Large intestine (tissue), 3 donors: ENCODE measurements around the gene BDKRB1. TPM values are rescaled to one million over a fixed set of nuclear protein-coding genes. Genes with fewer than 3 reads are reported as not detected.
A peak's percentile ranks its signal among the peaks of the same experiment; 100 is the strongest.

Source experiments
- DNase-seq, 2 donors: peaks; one replicate each; pipeline versions ENCODE4 v3.0.0 to v3.0.0-alpha.2; 2013
- H3K27ac ChIP-seq: one replicate; pipeline ENCODE4 v1.5.1; 2013; ENCODE audit warnings: low read length
- H3K27me3 ChIP-seq: 2 replicates; pipeline ENCODE4 v1.6.1; 2013; ENCODE audit warnings: low read length; ENCODE audit not compliant: control insufficient read depth, insufficient read depth
- H3K36me3 ChIP-seq: 2 replicates; pipeline ENCODE4 v1.6.1; 2013; ENCODE audit warnings: low read length; ENCODE audit not compliant: control insufficient read depth, insufficient read depth
- H3K4me1 ChIP-seq: one replicate; pipeline ENCODE4 v1.6.1; 2013; ENCODE audit warnings: low read length; ENCODE audit not compliant: control insufficient read depth, insufficient read depth
- H3K4me3 ChIP-seq: one replicate; pipeline ENCODE4 v1.5.1; 2013; ENCODE audit warnings: low read length
- H3K9me3 ChIP-seq: one replicate; pipeline ENCODE4 v1.6.1; 2013; ENCODE audit warnings: mild to moderate bottlenecking, low read depth, low read length, moderate library complexity; ENCODE audit not compliant: control insufficient read depth
- WGBS: methylation state at CpG from one replicate; pipeline ENCODE4 v1.1.5; 2013; ENCODE audit warnings: low lambda C conversion rate; ENCODE audit not compliant: insufficient coverage; 5-methylcytosine and 5-hydroxymethylcytosine counted together
- polyA plus RNA-seq: library from polyadenylated mRNA; unstranded; fragments of 120-200 nt; gene quantifications from one replicate; pipeline ENCODE4 v1.2.1, GENCODE V29; 2013

The BDKRB1 gene
- polyA plus RNA-seq, 1 donor = 5.4 TPM

DNA sequence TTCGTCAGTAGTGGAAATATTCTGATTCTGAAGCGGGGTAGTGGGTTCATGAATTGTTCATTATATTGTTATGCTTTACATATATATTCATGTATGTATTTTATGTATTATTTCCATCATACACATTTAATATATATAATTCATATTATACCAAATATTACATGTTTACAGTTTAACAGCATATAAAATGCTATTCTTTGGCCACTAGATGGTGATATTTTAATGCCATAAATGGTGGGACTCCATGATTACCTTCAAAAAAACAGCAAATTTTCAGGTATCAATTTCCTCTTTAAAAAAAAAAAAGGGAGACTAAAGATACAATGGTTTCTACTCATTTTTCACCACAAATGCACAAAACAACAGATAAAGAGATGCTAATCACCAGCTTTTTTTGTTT, 41.0 kb downstream of the BDKRB1 start:
- WGBS = no CpG with 5 or more reads among the region's 2 CpGs
- H3K36me3 ChIP-seq = peaks cover 42% of the 10 kb centered on the region

GRCh38 chr14:96297997-96298515, 42.0 kb downstream of the BDKRB1 start:
- Histone ChIP-seq H3K9me3 (no peaks in the 10 kb centered on the region), H3K27ac (no peak overlapping the region), H3K36me3 (peaks cover 44% of the 10 kb centered on the region), H3K4me3 (no peak overlapping the region), H3K27me3 (no peaks in the 10 kb centered on the region), H3K4me1 (peaks cover 4% of the 10 kb centered on the region)
- DNase-seq = no peak
- WGBS = no CpG with 5 or more reads among the region's 4 CpGs

More for the DNA sequence above, 41.0 kb downstream of the BDKRB1 start:
- Histone ChIP-seq H3K4me3 (no peak overlapping the region), H3K27me3 (no peaks in the 10 kb centered on the region), H3K9me3 (no peaks in the 10 kb centered on the region), H3K4me1 (peaks cover 4% of the 10 kb centered on the region), H3K27ac (no peak overlapping the region)
- DNase-seq = no peak

DNA sequence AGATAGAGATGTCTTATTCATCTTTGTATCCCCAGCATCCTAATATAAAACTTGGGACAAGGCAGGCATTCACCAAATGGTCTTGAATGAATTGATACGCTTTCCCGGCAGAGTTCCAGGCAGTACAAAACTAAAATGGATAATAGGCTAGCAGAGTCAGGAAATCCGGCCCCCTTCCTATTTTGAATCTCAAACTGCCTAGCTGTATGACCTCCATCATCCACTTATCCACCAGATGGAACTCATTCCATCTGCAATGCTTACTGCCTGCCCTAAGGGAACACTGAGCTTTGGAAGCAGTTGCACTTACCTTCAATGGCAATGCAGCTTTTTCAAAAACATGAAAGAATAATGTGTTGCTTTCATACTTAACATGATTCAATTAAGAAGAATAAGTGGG, 43.4 kb downstream of the BDKRB1 start:
- Histone ChIP-seq H3K9me3 (no peaks in the 10 kb centered on the region), H3K4me1 (peaks cover 4% of the 10 kb centered on the region), H3K36me3 (peaks cover 47% of the 10 kb centered on the region), H3K4me3 (no peak overlapping the region), H3K27me3 (no peaks in the 10 kb centered on the region), H3K27ac (no peak overlapping the region)
- no peak for DNase-seq
- WGBS = no CpG with 5 or more reads among the region's 3 CpGs

- Histone ChIP-seq H3K27ac (no peak overlapping the region), H3K27me3 (no peaks in the 10 kb centered on the region), H3K36me3 (peaks cover 57% of the 10 kb centered on the region), H3K4me1 (peaks cover 18% of the 10 kb centered on the region), H3K9me3 (no peaks in the 10 kb centered on the region), H3K4me3 (no peak overlapping the region)
- no peak for DNase-seq
- 93% methylated on average over 2 of the region's 3 CpGs for WGBS
These were observed 48.0 kb downstream of the BDKRB1 start for GRCh38 chr14:96303981-96304380.

- Histone ChIP-seq H3K27ac (no peak overlapping the region), H3K4me1 (peaks cover 23% of the 10 kb centered on the region), H3K36me3 (peaks cover 51% of the 10 kb centered on the region), H3K9me3 (no peaks in the 10 kb centered on the region), H3K27me3 (no peaks in the 10 kb centered on the region), H3K4me3 (no peak overlapping the region)
- no CpG with 5 or more reads among the region's 9 CpGs for WGBS
- DNase-seq = no peak
These were observed 48.9 kb downstream of the BDKRB1 start for GRCh38 chr14:96304956-96305355.

- 92% methylated on average over 2 of the region's 4 CpGs for WGBS
- Histone ChIP-seq H3K27me3 (no peaks in the 10 kb centered on the region), H3K36me3 (peaks cover 37% of the 10 kb centered on the region), H3K4me1 (peaks cover 28% of the 10 kb centered on the region), H3K9me3 (no peaks in the 10 kb centered on the region), H3K4me3 (no peak overlapping the region), H3K27ac (peak overlapping the region; percentile 33)
- no peak for DNase-seq
These were observed 51.4 kb downstream of the BDKRB1 start for GRCh38 chr14:96307434-96307833.

- Histone ChIP-seq H3K4me1 (peaks cover 29% of the 10 kb centered on the region), H3K36me3 (peaks cover 34% of the 10 kb centered on the region), H3K4me3 (no peak overlapping the region), H3K9me3 (no peaks in the 10 kb centered on the region), H3K27me3 (no peaks in the 10 kb centered on the region), H3K27ac (peak overlapping the region; percentile 63)
- WGBS = 60% methylated on average over 1 of the region's 8 CpGs
- DNase-seq = peak; percentile 64 to 87
These were observed 53.3 kb downstream of the BDKRB1 start for GRCh38 chr14:96309133-96309895.

DNA sequence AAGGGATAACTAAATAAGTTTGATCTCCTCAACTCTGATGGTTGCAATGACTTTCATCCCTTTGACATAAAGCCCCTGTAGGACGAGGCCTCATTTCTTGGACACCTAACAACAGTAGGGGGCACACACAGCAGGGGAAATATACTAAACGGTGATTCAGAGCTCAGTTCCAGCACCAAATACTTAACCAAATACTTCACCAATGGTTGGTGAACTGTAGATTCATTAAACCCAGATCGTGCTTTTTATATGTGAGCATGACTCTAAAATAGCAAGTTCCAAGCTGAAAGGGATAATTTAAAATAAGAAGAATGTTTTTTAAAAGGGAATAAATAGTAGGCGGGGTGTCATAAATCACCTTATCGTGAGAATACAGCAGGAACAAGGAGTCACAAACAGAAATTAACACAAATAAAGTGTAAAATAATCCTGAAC, 53.9 kb downstream of the BDKRB1 start:
- peaks cover 33% of the 10 kb centered on the region for H3K36me3 ChIP-seq
- DNase-seq = peak in 1 of 2 donors; percentile 66
- H3K4me1 ChIP-seq = peaks cover 29% of the 10 kb centered on the region
- H3K4me3 ChIP-seq = no peak overlapping the region
- H3K27me3 ChIP-seq = no peaks in the 10 kb centered on the region
- no peaks in the 10 kb centered on the region for H3K9me3 ChIP-seq
- 27% methylated on average over 2 of the region's 5 CpGs for WGBS
- H3K27ac ChIP-seq = peak overlapping the region; percentile 63

- WGBS = 43% methylated on average over 3 of the region's 6 CpGs
- peak overlapping the region; percentile 63 for H3K27ac ChIP-seq
- peaks cover 36% of the 10 kb centered on the region for H3K36me3 ChIP-seq
These were observed 54.9 kb downstream of the BDKRB1 start for GRCh38 chr14:96310906-96311305.

More at GRCh38 chr14:96310906-96311305, 54.9 kb downstream of the BDKRB1 start:
- Histone ChIP-seq H3K4me3 (no peak overlapping the region), H3K27me3 (no peaks in the 10 kb centered on the region), H3K9me3 (no peaks in the 10 kb centered on the region), H3K4me1 (peaks cover 29% of the 10 kb centered on the region)
- peak; percentile 38 to 81 for DNase-seq
